GM18861 (cell line): Measurements from ENCODE around the gene POLR2J.
A peak's percentile ranks its signal among the peaks of the same experiment; 100 is the strongest.

ENCODE experiments used
- ATAC-seq: cut with Tn5 transposase; IDR thresholded peaks from one replicate; pipeline ENCODE4 v1.9.1; 2021; ENCODE audit not compliant: unreplicated experiment

The POLR2J gene

GRCh38 chr7:102444961-102445673, 33.6 kb downstream of the POLR2J start:
- ATAC-seq: peak; percentile 39

GRCh38 chr7:102439963-102440795, 38.5 kb downstream of the POLR2J start:
- ATAC-seq: no peak

- ATAC-seq: no peak
Measured at GRCh38 chr7:102436118-102436517, 42.6 kb downstream of the POLR2J start.

GRCh38 chr7:102434039-102434486, 44.7 kb downstream of the POLR2J start:
- ATAC-seq: no peak

DNA sequence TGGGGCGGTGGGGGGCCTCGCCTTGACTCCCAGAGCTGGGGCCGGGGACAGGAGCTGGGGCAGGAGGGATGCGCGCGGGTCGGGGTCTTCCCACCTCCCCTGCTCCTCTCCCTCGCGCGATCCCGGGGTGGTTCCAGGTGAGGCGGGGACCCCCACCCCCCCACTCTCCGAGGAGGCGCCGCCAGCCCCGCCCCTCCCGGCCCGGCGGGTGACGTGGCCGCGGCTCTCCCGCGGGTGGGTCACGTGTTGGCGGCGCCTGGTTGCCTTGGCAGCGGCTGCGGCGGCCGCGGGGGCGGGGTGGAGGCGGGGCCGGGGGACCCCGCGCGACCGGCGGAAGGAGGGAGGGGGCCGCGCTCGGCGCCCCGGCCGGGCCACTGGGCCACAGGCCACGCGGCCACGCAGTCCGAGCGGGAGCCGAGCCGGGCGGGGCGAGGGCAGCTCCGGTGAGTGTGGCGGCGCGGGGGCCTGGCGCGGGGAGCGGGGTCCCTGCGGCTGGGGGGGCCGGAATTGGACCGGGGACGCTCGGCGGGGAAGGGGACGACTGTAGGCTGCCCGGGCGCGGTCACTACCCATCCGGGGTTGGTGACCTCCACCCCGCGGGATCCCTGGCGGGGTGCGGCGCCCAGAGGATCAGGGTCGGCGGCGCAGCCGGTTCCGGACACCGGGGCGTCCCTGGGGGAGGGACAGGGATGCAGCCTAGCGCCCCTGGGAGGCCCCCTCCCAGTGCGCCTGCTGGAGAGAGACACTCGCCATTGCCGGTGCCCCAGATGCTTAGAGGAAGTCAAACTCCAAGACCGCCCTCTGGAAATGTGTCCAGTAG, 45.3 kb downstream of the POLR2J start, which contains the start of gene ORAI2:
ORAI2 (plus strand) TSS at position 357 of the 820 bp plus-strand sequence. CDS start 5,382 bp downstream, outside the sequence.
- ATAC-seq: peak; percentile 50

DNA sequence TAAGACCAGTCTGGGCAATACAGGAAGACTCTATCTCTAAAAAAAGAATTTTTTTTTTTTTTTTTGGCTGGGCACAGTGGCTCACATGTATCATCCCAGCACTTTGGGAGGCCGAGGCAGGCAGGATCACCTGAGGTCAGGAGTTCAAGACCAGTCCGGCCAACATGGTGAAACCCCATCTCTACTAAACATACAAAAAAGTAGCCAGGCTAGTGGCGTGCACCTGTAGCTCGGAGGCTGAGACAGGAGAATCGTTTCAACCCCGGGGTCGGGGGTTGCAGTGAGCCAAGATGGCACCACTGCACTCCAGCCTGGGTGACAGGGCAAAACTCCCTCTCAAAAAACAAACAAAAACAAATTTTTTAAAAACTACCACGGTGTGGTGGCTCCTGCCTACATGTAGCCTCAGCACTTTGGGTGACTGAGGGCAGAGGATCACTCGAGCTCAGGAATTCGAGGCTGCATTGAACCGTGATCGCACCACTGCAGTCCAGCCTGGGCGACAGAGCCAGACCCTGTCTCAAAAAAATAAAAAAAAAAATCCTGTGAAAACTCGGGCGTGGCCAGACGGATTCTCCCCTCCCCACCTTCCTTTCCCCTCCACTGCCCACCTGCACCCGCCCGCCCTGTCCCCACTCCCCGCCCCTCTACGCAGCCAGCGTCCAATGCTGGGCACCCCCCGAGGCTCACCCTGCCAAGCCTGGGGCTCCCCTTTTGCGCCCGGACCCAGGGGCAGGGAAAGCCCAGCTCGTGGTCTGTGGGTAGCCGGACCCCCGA, 46.1 kb downstream of the POLR2J start:
- peak; percentile 20 for ATAC-seq

- ATAC-seq: peak; percentile 30
Measured at GRCh38 chr7:102431617-102432298, 47.0 kb downstream of the POLR2J start.

- no peak for ATAC-seq
Measured at GRCh38 chr7:102429141-102429899, 49.4 kb downstream of the POLR2J start.

- no peak for ATAC-seq
Measured at GRCh38 chr7:102427019-102427405, 51.7 kb downstream of the POLR2J start.

DNA sequence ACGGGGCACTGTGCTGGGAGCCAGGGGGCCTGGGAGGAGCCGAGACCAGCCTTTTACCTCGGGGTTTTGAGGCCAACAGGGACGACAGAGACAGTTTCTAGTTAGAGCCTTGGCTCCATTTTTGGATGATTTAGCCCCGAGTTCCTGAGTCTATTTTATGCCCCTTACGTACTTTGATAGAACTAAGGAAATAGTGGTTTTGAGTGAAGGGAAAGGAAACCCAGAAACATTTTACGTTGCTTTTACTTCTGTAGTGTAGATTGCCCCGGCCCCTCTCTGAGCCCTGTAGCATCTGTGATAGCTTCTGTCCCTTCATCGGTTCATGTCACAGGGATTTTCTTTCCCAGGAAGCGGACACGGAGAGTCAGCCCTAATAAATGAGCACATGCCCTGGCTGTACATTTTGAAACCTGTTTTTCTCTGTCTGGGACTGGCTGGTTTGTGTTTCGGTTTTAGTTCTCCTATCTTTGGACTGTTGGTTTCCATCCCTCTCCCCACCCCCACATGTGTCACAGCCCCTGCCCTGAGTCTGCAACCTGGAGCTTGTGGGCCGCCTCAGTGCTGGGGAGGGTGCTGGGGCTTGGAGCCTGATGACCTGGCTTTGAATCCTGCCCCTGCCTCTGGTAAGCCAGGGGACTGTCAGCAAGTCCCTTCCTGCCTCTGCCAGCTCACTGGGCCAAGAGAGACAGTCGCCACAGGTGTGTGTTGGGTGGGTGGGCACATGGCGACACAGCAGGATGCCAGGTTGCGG, 52.3 kb downstream of the POLR2J start:
- no peak for ATAC-seq

- ATAC-seq: peak; percentile 48
Measured at GRCh38 chr7:102425639-102426267, 53.0 kb downstream of the POLR2J start.

DNA sequence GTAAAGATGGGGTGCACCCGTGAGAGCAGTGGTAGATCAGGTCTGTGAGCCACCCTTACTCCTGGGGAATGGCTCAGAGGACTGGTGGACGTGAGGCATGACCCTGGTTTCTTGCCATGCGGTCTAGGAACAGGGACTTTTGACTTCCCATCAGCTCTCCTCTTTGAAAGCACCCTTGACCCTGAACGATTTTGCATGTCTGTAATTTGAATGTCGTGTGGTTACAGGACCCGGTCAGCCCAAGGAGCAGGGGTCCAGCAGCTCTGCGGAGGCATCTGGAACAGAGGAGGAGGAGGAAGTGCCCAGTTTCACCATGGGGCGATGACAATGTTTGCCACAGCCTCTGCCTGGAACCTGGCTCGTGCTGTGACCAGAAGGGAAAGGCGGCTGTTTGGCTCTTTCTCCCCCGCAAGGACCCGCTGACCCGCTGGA, 53.9 kb downstream of the POLR2J start:
- peak; percentile 33 for ATAC-seq

- no peak for ATAC-seq
Measured at GRCh38 chr7:102424129-102424551, 54.6 kb downstream of the POLR2J start.
